Duodenal mucosa (tissue), 2 donors: ENCODE results near the gene PTPN1.

Source experiments
- H3K27ac ChIP-seq: one replicate; pipeline ENCODE4 v1.7.0; 2013; ENCODE audit warnings: low read depth, low read length
- H3K27me3 ChIP-seq, 2 donors: one replicate each; pipeline ENCODE4 v1.7.0; 2013; ENCODE audit warnings: low read length in 2 of 2, control low read depth in 1 of 2; ENCODE audit not compliant: insufficient read depth in 2 of 2, control insufficient read depth in 1 of 2
- H3K36me3 ChIP-seq, 2 donors: one replicate each; pipeline ENCODE4 v1.7.0; 2013; ENCODE audit warnings: low read length in 2 of 2, control low read depth in 1 of 2; ENCODE audit not compliant: insufficient read depth in 2 of 2, control insufficient read depth in 1 of 2
- H3K4me1 ChIP-seq, 2 donors: one replicate each; pipeline ENCODE4 v1.7.0; 2013; ENCODE audit warnings: low read length in 2 of 2, control low read depth in 1 of 2; ENCODE audit not compliant: insufficient read depth in 2 of 2, control insufficient read depth in 1 of 2
- H3K4me3 ChIP-seq, 2 donors: one replicate each; pipeline ENCODE4 v1.7.0; 2013; ENCODE audit warnings: low read length in 2 of 2, low read depth in 1 of 2
- H3K9ac ChIP-seq, 2 donors: one replicate each; pipeline ENCODE4 v1.7.0; 2013; ENCODE audit warnings: low read length in 2 of 2, low read depth in 1 of 2
- H3K9me3 ChIP-seq, 2 donors: one replicate each; pipeline ENCODE4 v1.7.0; 2013; ENCODE audit warnings: low read length in 2 of 2, control low read depth in 1 of 2; ENCODE audit not compliant: control insufficient read depth in 1 of 2

PTPN1 gene

GRCh38 chr20:50582591-50583234 is 72.5 kb downstream of the PTPN1 start:
- Histone ChIP-seq H3K4me3 (no peak overlapping the region), H3K36me3 (peaks cover 62 to 84% of the 10 kb centered on the region in 2 donors), H3K27ac (no peak overlapping the region), H3K27me3 (no peaks in the 10 kb centered on the region), H3K4me1 (peaks cover 0 to 3% of the 10 kb centered on the region in 2 donors), H3K9me3 (no peaks in the 10 kb centered on the region), H3K9ac (no peak overlapping the region)

GRCh38 chr20:50583442-50584150 is 73.4 kb downstream of the PTPN1 start:
- Histone ChIP-seq H3K4me3 (no peak overlapping the region), H3K27ac (no peak overlapping the region), H3K9me3 (no peaks in the 10 kb centered on the region), H3K36me3 (peaks cover 57 to 76% of the 10 kb centered on the region in 2 donors), H3K4me1 (no peaks in the 10 kb centered on the region), H3K9ac (no peak overlapping the region), H3K27me3 (no peaks in the 10 kb centered on the region)

- Histone ChIP-seq H3K27me3 (no peaks in the 10 kb centered on the region), H3K27ac (no peak overlapping the region), H3K9ac (no peak overlapping the region), H3K9me3 (no peaks in the 10 kb centered on the region), H3K36me3 (peaks cover 47 to 70% of the 10 kb centered on the region in 2 donors), H3K4me3 (no peak overlapping the region), H3K4me1 (no peaks in the 10 kb centered on the region)
Observed at GRCh38 chr20:50584687-50585086, 74.5 kb downstream of the PTPN1 start.

- Histone ChIP-seq H3K36me3 (peaks cover 45 to 65% of the 10 kb centered on the region in 2 donors), H3K27me3 (no peaks in the 10 kb centered on the region), H3K9me3 (no peaks in the 10 kb centered on the region), H3K9ac (no peak overlapping the region), H3K27ac (no peak overlapping the region), H3K4me1 (no peaks in the 10 kb centered on the region), H3K4me3 (no peak overlapping the region)
Observed at GRCh38 chr20:50585214-50585613, 75.0 kb downstream of the PTPN1 start.

GRCh38 chr20:50585678-50586077 is 75.5 kb downstream of the PTPN1 start:
- no peaks in the 10 kb centered on the region for H3K9me3 ChIP-seq
- no peaks in the 10 kb centered on the region for H3K4me1 ChIP-seq
- peaks cover 41 to 61% of the 10 kb centered on the region in 2 donors for H3K36me3 ChIP-seq
- H3K27me3 ChIP-seq: no peaks in the 10 kb centered on the region
- H3K27ac ChIP-seq: no peak overlapping the region
- no peak overlapping the region for H3K4me3 ChIP-seq
- H3K9ac ChIP-seq: no peak overlapping the region

- Histone ChIP-seq H3K4me3 (no peak overlapping the region), H3K27ac (no peak overlapping the region), H3K36me3 (peaks cover 30 to 52% of the 10 kb centered on the region in 2 donors), H3K27me3 (no peaks in the 10 kb centered on the region), H3K9me3 (no peaks in the 10 kb centered on the region), H3K9ac (no peak overlapping the region), H3K4me1 (no peaks in the 10 kb centered on the region)
Observed at GRCh38 chr20:50586531-50587232, 76.5 kb downstream of the PTPN1 start.

GRCh38 chr20:50587291-50587961 is 77.2 kb downstream of the PTPN1 start:
- Histone ChIP-seq H3K4me1 (peaks cover 0 to 5% of the 10 kb centered on the region in 2 donors), H3K9me3 (no peaks in the 10 kb centered on the region), H3K27me3 (no peaks in the 10 kb centered on the region), H3K27ac (no peak overlapping the region), H3K36me3 (peaks cover 24 to 46% of the 10 kb centered on the region in 2 donors), H3K4me3 (no peak overlapping the region), H3K9ac (no peak overlapping the region)

GRCh38 chr20:50588034-50588736 is 78.0 kb downstream of the PTPN1 start:
- Histone ChIP-seq H3K4me3 (no peak overlapping the region), H3K4me1 (peaks cover 0 to 6% of the 10 kb centered on the region in 2 donors), H3K9ac (no peak overlapping the region), H3K36me3 (peaks cover 22 to 40% of the 10 kb centered on the region in 2 donors), H3K27me3 (no peaks in the 10 kb centered on the region), H3K27ac (no peak overlapping the region), H3K9me3 (no peaks in the 10 kb centered on the region)

- Histone ChIP-seq H3K9me3 (no peaks in the 10 kb centered on the region), H3K27me3 (peaks cover 2 to 3% of the 10 kb centered on the region in 2 donors), H3K4me3 (no peak overlapping the region), H3K4me1 (peaks cover 0 to 6% of the 10 kb centered on the region in 2 donors), H3K36me3 (peaks cover 16 to 27% of the 10 kb centered on the region in 2 donors), H3K27ac (no peak overlapping the region), H3K9ac (no peak overlapping the region)
Observed at GRCh38 chr20:50589548-50590347, 79.6 kb downstream of the PTPN1 start.
